Omental fat pad (tissue), 4 donors: ENCODE results near the gene SYCN. TPM values are rescaled to one million over a fixed set of nuclear protein-coding genes. Genes with fewer than 3 reads are reported as not detected.
A peak's percentile ranks its signal among the peaks of the same experiment; 100 is the strongest.
"Not testable (repeated sequence)": the region's sequence is repeated elsewhere in the genome, so short reads cannot be mapped to it uniquely, and the experiment has no call there.

Experiments
- ATAC-seq: fragments of 150-250 bp; one replicate; pipeline ENCODE4 v1.9.1; 2016; ENCODE audit warnings: mild to moderate bottlenecking, moderate library complexity; ENCODE audit not compliant: low FRiP score
- DNase-seq: peaks from one replicate; pipeline ENCODE4 v3.0.0-alpha.2; 2019; ENCODE audit warnings: low spot score
- total RNA-seq, 4 donors: library from RNA; depleted of rRNA; stranded (reverse); fragments of >200 nt; gene quantifications; one replicate each; pipeline ENCODE4 v1.1.0, GENCODE V29; 2016
- TF ChIP-seq, protein P1 (sequence below), 3 donors: fragments of 450-650 bp; IDR thresholded peaks; one replicate each; pipeline ENCODE4 v1.5.1; 2016 to 2017; ENCODE audit warnings: antibody characterized with exemption in 3 of 3, mild to moderate bottlenecking in 3 of 3, moderate library complexity in 2 of 3

The SYCN gene
- total RNA-seq, 4 donors from 2014 or later, result not detected

DNA sequence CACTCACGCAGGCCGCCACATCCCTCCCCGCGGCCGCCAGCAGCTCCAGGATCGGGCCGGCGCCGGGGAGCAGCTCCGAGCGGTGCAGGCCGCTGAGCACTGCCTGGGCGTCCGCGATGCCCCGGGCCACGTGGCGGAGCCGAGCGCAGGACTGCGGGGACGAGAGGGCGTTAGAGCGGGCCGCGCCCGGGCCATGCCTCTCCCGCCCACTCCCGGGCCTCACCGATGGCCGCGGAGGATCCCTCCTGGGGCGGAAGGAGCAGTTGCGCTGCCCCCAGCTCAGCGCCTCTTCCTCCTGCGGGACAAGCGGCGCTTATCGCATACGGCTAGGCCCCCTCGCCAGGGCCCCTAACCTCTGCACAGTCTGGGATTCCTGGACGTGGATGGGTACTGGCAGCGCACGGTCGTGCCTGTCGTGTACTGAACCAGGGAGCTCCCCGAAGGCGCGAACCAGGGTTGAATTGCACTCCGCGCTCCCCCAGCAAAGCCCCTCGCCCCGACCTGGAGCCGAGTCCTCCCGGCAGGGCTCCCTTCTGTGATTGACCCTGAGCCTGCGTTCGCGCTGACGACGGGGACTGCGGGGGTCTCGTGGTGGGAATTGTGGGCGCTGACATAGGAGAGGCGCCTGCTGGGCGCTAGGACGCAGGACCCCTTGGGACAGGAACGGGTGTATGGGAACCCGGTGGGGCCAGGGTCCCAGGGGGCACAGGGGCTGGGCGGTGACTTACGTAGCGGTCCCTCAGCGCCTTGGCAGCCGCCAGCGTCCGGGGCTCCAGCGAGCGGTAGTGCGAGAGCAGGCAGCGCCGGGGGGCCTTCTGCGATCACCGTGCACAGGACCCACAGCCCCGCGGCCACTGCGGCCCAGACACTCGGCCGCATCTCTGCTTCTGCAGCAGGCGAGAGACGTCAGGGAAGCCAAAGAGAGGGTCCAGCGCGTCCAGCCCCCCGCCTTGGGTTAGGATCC lies 43.9 kb upstream of the SYCN start:
- TF ChIP-seq, protein P1, sequence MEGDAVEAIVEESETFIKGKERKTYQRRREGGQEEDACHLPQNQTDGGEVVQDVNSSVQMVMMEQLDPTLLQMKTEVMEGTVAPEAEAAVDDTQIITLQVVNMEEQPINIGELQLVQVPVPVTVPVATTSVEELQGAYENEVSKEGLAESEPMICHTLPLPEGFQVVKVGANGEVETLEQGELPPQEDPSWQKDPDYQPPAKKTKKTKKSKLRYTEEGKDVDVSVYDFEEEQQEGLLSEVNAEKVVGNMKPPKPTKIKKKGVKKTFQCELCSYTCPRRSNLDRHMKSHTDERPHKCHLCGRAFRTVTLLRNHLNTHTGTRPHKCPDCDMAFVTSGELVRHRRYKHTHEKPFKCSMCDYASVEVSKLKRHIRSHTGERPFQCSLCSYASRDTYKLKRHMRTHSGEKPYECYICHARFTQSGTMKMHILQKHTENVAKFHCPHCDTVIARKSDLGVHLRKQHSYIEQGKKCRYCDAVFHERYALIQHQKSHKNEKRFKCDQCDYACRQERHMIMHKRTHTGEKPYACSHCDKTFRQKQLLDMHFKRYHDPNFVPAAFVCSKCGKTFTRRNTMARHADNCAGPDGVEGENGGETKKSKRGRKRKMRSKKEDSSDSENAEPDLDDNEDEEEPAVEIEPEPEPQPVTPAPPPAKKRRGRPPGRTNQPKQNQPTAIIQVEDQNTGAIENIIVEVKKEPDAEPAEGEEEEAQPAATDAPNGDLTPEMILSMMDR (IDR thresholded peaks at IDR 0.05), result no peak
- ATAC-seq (peak; percentile 74), DNase-seq (no peak)

DNA sequence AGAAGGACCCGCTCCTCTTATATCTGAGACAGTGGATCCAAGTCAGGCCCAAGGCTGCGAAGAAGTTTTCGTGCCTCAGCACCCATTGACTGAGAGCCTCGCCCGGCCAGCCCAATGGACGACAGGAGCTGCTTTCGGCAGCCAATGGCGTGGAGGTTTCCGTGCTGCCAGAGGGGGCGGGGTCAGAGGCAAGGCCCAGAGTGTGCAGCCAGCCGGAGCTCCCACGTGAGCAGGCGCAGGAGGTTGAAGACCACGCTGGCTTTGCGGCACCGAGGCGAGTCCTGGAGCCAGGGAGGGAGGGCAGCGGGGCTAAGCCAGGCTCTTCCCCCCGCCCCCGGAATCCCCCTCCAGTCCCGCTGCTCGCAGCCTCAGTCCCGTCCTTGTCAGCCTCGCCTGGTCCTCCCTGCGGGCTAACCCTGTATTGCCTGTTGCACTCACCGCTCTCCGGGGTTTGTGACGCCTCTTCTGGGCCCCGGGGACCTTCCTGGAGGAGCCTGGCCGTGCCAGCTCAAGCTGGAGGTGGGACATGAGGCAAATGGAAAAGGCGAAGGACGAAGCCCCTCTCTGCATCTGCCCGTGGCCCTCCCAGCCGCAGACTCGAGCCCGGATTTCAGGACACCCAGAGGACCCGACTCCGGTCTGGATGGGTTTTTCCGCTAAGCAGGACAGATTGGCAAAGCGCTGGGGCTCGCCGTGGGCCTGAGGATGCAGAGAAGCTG lies 43.0 kb upstream of the SYCN start:
- peak; percentile 46 for ATAC-seq
- TF ChIP-seq, protein P1 (IDR thresholded peaks at IDR 0.05), result no peak
- no peak for DNase-seq

DNA sequence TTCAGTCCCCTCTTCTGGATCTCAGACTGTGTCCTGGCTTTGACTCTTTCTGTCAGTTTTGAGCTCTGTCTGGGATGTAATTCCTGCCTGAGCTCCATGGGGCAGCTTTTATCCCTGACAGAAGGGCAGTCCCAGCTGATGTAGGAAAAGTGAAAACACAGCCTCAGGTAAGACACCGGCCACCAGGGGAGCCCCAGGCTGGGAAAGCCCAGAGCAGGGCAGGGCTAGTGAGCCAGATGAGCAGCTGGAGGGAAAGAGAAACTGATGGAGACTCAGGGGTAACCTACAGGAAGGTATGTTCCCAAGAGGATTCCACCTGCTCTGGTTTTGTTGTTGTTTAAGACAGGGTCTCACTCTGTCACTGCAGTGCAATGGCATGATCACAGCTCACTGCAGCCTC lies 41.1 kb upstream of the SYCN start:
- DNase-seq, ATAC-seq: not testable (repeated sequence)

DNA sequence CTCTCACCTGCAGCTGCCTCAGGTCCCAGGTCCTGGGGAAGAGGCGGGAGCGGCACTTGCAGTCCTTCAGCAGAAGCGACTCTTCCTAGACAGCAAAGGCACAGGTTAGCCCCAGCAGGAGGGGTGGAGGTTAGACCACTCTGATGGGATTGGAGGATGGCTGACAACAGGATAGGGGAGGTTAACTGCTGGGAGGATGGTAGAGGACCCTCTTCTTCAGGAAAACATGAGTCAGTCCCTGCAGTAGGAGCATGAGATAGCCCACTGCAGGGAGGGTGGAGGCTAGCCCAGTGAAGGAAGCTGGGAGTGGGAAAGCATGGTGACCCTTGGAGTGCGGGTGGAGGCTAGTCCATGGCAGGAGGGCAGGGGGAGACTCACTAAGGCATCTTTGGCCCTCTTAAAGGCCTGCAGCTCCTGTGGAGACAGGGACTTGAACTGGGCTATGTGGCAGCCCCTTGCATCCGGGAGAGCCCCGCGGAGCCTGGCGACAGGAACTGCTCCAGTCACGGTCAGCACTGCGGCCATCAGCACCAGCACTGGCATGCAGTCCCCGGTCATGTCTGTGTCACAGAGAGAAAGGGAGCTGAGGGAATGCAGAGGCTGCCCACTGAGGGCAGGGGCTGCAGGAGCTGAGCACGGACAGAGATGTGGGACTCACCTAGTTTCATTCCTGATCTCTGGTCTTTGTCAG lies 40.5 kb upstream of the SYCN start, which contains the start of gene IFNL3:
TSS of gene IFNL3 (minus strand) at position 597 of the 691 bp plus-strand sequence. CDS start at position 558, 39 bp downstream.
- DNase-seq, ATAC-seq: not testable (repeated sequence)

DNA sequence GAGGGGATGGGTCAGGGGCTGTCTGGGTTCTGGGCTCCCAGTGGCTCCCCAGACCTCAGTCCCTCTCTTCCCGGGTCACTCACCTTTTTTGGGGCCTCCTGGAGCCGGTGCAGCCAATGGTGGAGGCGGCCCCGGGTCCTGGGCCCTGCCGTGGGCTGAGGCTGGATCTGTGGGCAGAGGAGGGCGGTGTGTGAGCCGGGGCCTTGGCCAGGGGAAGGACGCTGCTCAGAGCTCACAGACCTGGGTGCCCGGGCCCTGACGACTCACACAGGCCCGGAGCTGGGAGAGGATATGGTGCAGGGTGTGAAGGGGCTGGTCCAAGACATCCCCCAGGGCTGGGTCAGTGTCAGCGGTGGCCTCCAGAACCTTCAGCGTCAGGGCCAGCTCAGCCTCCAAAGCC lies 39.7 kb upstream of the SYCN start:
- DNase-seq, ATAC-seq: not testable (repeated sequence)

DNA sequence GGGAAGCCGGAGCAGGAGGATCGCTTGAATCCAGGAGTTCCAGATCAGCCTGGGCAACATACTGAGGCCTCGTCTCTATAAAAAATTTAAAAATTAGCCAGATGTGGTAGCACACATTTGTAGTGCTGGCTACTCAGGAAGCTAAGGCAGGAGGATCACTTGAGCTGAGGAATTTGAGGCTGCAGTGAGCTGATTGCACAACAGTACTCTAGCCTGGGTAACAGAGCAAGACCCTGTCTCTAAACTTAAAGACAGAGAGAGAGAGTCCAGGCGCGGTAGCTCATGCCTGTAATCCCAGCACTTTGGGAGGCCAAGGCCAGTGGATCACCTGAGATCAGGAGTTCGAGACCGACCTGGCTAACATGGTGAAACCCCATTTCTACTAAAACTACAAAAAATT lies 36.4 kb upstream of the SYCN start:
- ATAC-seq (no peak), DNase-seq (no peak)
- TF ChIP-seq, protein P1 (IDR thresholded peaks at IDR 0.05), result no peak

DNA sequence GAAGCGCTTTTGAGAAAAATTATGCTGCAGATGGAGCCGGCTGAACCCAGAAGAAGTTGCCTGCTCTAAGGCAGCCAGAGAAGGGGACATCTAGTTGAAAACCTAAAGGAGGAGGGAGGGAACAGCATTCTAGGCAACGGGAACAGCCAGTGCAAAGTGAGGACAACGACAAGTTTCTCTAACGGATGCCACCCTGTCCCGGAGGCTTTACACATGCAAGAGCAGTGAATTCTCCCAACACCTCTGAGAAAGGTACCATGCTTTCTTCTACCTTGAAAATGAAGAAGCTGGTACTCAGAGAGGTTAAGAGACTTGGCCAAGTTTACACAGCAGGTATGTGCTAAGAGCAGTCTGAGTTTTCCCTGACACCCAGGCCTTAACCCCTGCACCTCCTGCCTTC lies 34.9 kb upstream of the SYCN start:
- TF ChIP-seq, protein P1 (IDR thresholded peaks at IDR 0.05), result no peak
- no peak for DNase-seq
- ATAC-seq, result no peak

DNA sequence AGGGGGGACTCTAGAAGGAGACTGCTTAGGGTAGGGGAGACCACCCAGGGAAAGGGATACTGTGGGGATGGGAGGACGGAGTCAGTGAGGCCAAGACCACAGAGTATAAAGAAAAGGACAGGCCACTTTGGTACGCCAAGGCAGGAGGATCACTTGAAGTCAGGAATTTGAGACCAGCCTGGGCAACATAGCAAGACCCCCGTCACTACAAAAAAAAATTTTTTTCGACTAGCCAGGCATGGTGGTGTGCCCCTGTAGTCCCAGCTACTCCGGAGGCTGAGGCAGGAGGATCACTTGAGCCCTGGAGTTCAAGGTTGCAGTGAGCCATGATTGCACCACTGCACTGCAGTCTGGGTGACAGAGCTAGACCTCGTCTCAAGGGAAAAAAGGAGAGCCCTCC lies 34.1 kb upstream of the SYCN start:
- TF ChIP-seq, protein P1 (IDR thresholded peaks at IDR 0.05), result no peak
- no peak for ATAC-seq
- no peak for DNase-seq
